ENCODE measurements around the gene CSTF3. TPM values are rescaled to one million over a fixed set of nuclear protein-coding genes. Genes with fewer than 3 reads are reported as not detected.
A peak's percentile ranks its signal among the peaks of the same experiment; 100 is the strongest.

CSTF3 gene
- total and polyA plus RNA-seq, 9 of the 15 experiments (the other 6 are each of a cell fraction or from before 2014, with no cell fraction given) = 37.0 to 111 (median 61.0) TPM

DNA sequence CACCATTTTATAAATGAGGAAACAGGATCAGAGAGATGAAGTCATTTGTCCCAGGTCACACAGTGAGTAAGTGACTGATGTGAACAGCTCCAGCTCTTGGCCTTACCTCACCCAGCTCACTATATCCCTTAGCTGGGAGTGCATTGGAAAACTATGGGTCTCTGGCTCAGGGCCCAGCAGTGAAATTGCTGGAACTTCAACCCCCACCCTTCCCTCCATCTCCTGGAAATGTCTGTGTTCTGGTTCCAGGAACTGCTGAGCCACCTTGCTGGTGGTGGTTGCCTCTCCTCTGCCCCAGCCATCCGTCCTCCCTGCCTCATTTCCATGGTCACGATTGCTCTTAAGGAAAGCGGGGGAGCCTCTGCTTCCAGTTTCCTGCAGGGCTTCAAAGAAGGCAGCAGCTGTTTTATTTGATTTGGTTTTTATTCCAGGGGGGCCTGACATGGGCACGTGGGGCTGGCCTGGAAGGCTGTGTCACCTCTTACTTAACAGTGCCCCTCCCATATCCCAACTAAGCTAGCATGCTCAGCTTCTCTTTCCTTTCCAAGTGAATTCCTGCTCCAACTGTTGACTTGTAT is 46.2 kb upstream of the CSTF3 start (continued):
- TF ChIP-seq POU5F1 (IDR thresholded peaks at IDR 0.05; ENCODE audit: borderline replicate concordance, low read depth, low read length, partially characterized antibody) (no peak), E2F4 (CRISPR knock-in tag; IDR thresholded peaks at IDR 0.05; ENCODE audit: low read depth) (no peak), L3MBTL2 (IDR thresholded peaks at IDR 0.05) (peak; percentile 66; the same call in 1 of the 2 replicates), KAT8 (IDR thresholded peaks at IDR 0.05; ENCODE audit: low read depth) (no peak), TAF15 (IDR thresholded peaks at IDR 0.05; ENCODE audit: low read depth, low read length) (no peak), MGA (IDR thresholded peaks at IDR 0.05) (peak; percentile 48; the same call in 1 of the 2 replicates)
- TF ChIP-seq, protein P1, sequence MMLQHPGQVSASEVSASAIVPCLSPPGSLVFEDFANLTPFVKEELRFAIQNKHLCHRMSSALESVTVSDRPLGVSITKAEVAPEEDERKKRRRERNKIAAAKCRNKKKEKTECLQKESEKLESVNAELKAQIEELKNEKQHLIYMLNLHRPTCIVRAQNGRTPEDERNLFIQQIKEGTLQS (IDR thresholded peaks at IDR 0.05) = peak; percentile 9; the same call in 1 of the 2 replicates
- TF ChIP-seq, protein P1 (CRISPR knock-in tag; conservative IDR thresholded peaks at IDR 0.05) = no peak
